ENCODE data around the gene SHD. TPM values are rescaled to one million over a fixed set of nuclear protein-coding genes. Genes with fewer than 3 reads are reported as not detected.

The SHD gene
- total and polyA plus RNA-seq, 9 of the 15 experiments (the other 6 are each of a cell fraction or from before 2014, with no cell fraction given), result 0.05 to 0.62 (median 0.15) TPM; not detected in 5

- H2AFZ ChIP-seq (ENCODE audit: low read depth, low read length), result peak overlapping the region; percentile 57
- intact Hi-C loops (cut with micrococcal nuclease) (no loop called here), in situ Hi-C loops (cut with MboI) (no loop called here)
- peak overlapping the region; percentile 12; the same call in 1 of the 2 replicates for H3K4me3 ChIP-seq
- no TSS peak for BruUV-seq (replicated peaks)
- peak overlapping the region in 1 of 2 experiments; percentile 68; a peak in 2 of 4 replicates for H3K9ac ChIP-seq (ENCODE audit: insufficient read depth in 1 of 2, low read depth in 2 of 2, low read length in 2 of 2)
- peaks cover 16 to 22% of the 10 kb centered on the region in 2 experiments; a peak in 3 of 5 replicates for H3K27me3 ChIP-seq (ENCODE audit: control insufficient read depth in 2 of 2, insufficient read depth in 2 of 2, low read length in 2 of 2)
- H3K4me2 ChIP-seq (ENCODE audit: insufficient read depth, low read length), result peak overlapping the region; percentile 51; the same call in 1 of the 2 replicates
- 16% methylated on average over 20 of the region's 20 CpGs for WGBS (ENCODE audit: insufficient coverage, low coverage, missing lambda C conversion rate)
- H3K4me1 ChIP-seq (replicated peaks in 1 of 2; ENCODE audit: control insufficient read depth in 2 of 2, insufficient read depth in 2 of 2, low read length in 2 of 2), result peaks cover 11 to 22% of the 10 kb centered on the region in 2 experiments
- ATAC-seq (peak; percentile 99), DNase-seq (ENCODE audit: extremely low read depth in 1 of 4, low spot score in 3 of 4) (peak; percentile 84 to 99 (median 98)), FAIRE-seq (peak; percentile 91)
- H3K79me2 ChIP-seq (ENCODE audit: control insufficient read depth, insufficient read depth, low read length), result no peaks in the 10 kb centered on the region
- 0 out of 2 replicates have a peak, but pooled peaks cover 5% of the 10 kb centered on the region for H4K20me1 ChIP-seq (replicated peaks; ENCODE audit: control insufficient read depth, insufficient read depth, low read length)
- H3K36me3 ChIP-seq (ENCODE audit: control insufficient read depth, insufficient read depth, low read length), result no peaks in the 10 kb centered on the region
- ChIA-PET CTCF (ENCODE audit: low intra/inter-chr PET ratio) (no interaction called here), POLR2A (interaction anchor here (0.6 to 0.9 kb wide), 4 partner anchors 30 to 528 kb away, joined by 3 to 4 read pairs (median 3); no protein-coding TSS in a partner anchor)
- no peaks in the 10 kb centered on the region for H3K9me1 ChIP-seq (ENCODE audit: control insufficient read depth, insufficient read depth, low read length)
- H3K27ac ChIP-seq (ENCODE audit: extremely low read depth, low read depth, low read length), result no peak overlapping the region
- H3K9me3 ChIP-seq (replicated peaks; ENCODE audit: control insufficient read depth, insufficient read depth, low read depth, low read length), result no peaks in the 10 kb centered on the region
- peak; percentile 57; the same call in 1 of the 2 replicates for TF ChIP-seq HDAC2 (IDR thresholded peaks at IDR 0.05)
- no peak for TF ChIP-seq PHF8 (IDR thresholded peaks at IDR 0.05; ENCODE audit: borderline replicate concordance, low read length)
- peak; percentile 9 for TF ChIP-seq PRDM10 (IDR thresholded peaks at IDR 0.05; ENCODE audit: partially characterized antibody)
- TF ChIP-seq TBP (optimal IDR thresholded peaks at IDR 0.05; ENCODE audit: low read depth, low read length), result no peak
- no peak for TF ChIP-seq RBM34 (IDR thresholded peaks at IDR 0.05; ENCODE audit: borderline replicate concordance, insufficient read depth, low read length)
- peak; percentile 77 for TF ChIP-seq RBM25 (IDR thresholded peaks at IDR 0.05; ENCODE audit: low read depth, low read length, severe bottlenecking)
- TF ChIP-seq PKNOX1 (IDR thresholded peaks at IDR 0.05), result peak; percentile 36; the same call in 1 of the 2 replicates
- TF ChIP-seq RFX1 (IDR thresholded peaks at IDR 0.05), result no peak
- TF ChIP-seq TOE1 (IDR thresholded peaks at IDR 0.05; ENCODE audit: borderline replicate concordance), result peak; percentile 39; the same call in 1 of the 2 replicates
- TF ChIP-seq TOE1 (CRISPR knock-in tag; IDR thresholded peaks at IDR 0.05; ENCODE audit: borderline replicate concordance, low read depth), result no peak
- TF ChIP-seq ASH1L (IDR thresholded peaks at IDR 0.05; ENCODE audit: borderline replicate concordance, low read depth, partially characterized antibody), result peak; percentile 53
- no peak for TF ChIP-seq POLR2B (IDR thresholded peaks at IDR 0.05; ENCODE audit: low read depth, partially characterized antibody)
- TF ChIP-seq MAX (CRISPR knock-in tag; IDR thresholded peaks at IDR 0.05), result no peak
- TF ChIP-seq ATF1 (CRISPR knock-in tag; IDR thresholded peaks at IDR 0.05), result no peak
- 0 out of 2 replicates have a peak, but pooled peaks have one; percentile 23 for TF ChIP-seq ATF1 (tag; IDR thresholded peaks at IDR 0.05)
- TF ChIP-seq NFYB (IDR thresholded peaks at IDR 0.05; ENCODE audit: extremely low read depth, insufficient read length), result peak; percentile 97
- no peak for TF ChIP-seq NBN (IDR thresholded peaks at IDR 0.05; ENCODE audit: low read depth)
These were observed 5.3 kb downstream of the SHD start for GRCh38 chr19:4284176-4284958.
